Transverse colon (tissue), 1 donor: ENCODE measurements around the gene C1orf122.

Source experiments
- EP300 ChIP-seq: sonication (generic); formaldehyde crosslinking; IDR thresholded peaks from one replicate; pipeline ENCODE4 v1.6.1; 2017; ENCODE audit warnings: antibody characterized with exemption, low read depth
- POLR2A ChIP-seq: fragments of 450-650 bp; IDR thresholded peaks from one replicate; pipeline ENCODE4 v1.6.1; 2016; ENCODE audit warnings: antibody characterized with exemption, mild to moderate bottlenecking, moderate library complexity

DNA sequence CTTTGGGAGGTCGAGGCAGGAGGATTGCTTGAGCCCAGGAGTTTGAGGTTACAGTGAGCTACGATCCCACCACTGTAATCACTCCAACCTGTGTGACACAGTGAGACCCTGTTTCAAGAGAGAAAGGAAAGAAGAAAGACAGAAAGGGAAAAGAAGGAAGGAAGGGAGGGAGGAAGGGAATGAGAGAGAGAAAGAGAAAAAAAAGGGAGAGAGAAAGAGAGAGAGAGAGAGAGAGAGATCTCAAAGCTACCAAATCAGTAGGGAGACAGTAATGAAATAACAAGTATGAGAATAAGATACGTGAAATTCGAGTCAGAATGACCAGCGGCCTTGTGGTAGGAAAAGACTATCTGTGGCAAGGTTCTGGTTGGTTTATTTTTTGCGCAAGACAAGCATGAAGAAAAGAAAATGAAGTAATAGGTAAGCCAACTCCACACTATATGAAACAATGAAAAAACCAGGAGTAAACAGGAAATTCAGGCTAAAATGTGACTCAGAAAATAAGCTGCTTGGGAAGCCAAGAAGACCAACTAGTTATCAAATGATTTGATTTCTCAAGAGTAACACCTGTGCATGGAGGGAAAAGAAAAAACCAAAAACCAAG lies 42.9 kb downstream of the C1orf122 start:
- TF ChIP-seq EP300 = no peak
- no peak for TF ChIP-seq POLR2A
